ENCODE data around the gene ITPA.

- TF ChIP-seq FOSL1 (IDR thresholded peaks at IDR 0.05; ENCODE audit: low read depth) (no peak), CBX3 (IDR thresholded peaks at IDR 0.05; ENCODE audit: low read depth) (no peak), CTCF (IDR thresholded peaks at IDR 0.05 in 2 of 3, conservative IDR thresholded peaks at IDR 0.05 in 1 of 3; ENCODE audit: borderline replicate concordance in 1 of 3, insufficient read depth in 1 of 3, low read depth in 2 of 3, low read length in 2 of 3) (no peak), POLR2A (IDR thresholded peaks at IDR 0.05; ENCODE audit: borderline replicate concordance, extremely low read depth, insufficient read depth, insufficient read length) (no peak), POLR2AphosphoS5 (IDR thresholded peaks at IDR 0.05; ENCODE audit: low read depth, low read length) (no peak), EZH2 (IDR thresholded peaks at IDR 0.05) (no peak), RAD21 (IDR thresholded peaks at IDR 0.05; ENCODE audit: low read depth) (no peak), CEBPB (IDR thresholded peaks at IDR 0.05; ENCODE audit: low read depth) (no peak), ZNF274 (IDR thresholded peaks at IDR 0.05; ENCODE audit: low read depth, low read length) (no peak), MAX (IDR thresholded peaks at IDR 0.05) (no peak), TCF7L2 (IDR thresholded peaks at IDR 0.05; ENCODE audit: borderline replicate concordance, extremely low read depth, insufficient read depth, insufficient read length) (no peak)
Observed at GRCh38 chr20:3162080-3162611, 47.2 kb upstream of the ITPA start.

Measured in HCT116 (cell line).